ENCODE measurements around the gene ATL3. TPM values are rescaled to one million over a fixed set of nuclear protein-coding genes. Genes with fewer than 3 reads are reported as not detected.

ATL3 gene
- total and polyA plus RNA-seq, 2 of the 4 experiments (the other 2 are of a cell fraction): 19.9 to 131 TPM

DNA sequence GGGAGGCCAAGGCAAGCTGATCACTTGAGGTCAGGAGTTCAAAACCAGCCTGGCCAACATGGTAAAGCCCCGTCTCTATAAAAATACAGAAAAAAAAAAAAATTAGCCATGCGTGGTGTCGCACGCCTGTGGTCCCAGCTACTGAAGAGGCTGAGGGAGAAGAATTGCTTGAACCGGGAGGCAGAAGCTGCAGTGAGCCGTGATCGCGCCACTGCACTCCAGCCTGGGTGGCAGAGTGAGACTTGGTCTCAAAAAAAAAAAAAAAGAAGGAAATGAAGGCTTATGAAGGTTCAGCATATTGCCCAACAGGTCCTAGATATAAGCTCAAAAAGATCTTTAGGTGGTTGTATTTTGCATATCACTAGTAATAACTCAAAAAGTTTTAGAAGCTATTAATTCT, 10.2 kb downstream of the ATL3 start:
- no peak overlapping the region for H4K91ac ChIP-seq (ENCODE audit: insufficient read depth, low read depth, low read length)
- TF ChIP-seq FOS (IDR thresholded peaks at IDR 0.05; ENCODE audit: low read depth, low read length) (no peak), SMC3 (IDR thresholded peaks at IDR 0.05; ENCODE audit: low read depth, low read length) (no peak), MXI1 (IDR thresholded peaks at IDR 0.05; ENCODE audit: borderline replicate concordance, low read depth, low read length) (no peak), CEBPB (IDR thresholded peaks at IDR 0.05; ENCODE audit: low read depth, low read length) (no peak), CHD1 (IDR thresholded peaks at IDR 0.05; ENCODE audit: low read depth, low read length) (no peak), MAFK (IDR thresholded peaks at IDR 0.05; ENCODE audit: low read depth, low read length) (no peak), POLR2A (IDR thresholded peaks at IDR 0.05; ENCODE audit: low read depth, low read length) (no peak), RAD21 (IDR thresholded peaks at IDR 0.05; ENCODE audit: low read length) (no peak), BHLHE40 (IDR thresholded peaks at IDR 0.05; ENCODE audit: low read depth, low read length) (no peak), NFE2L2 (IDR thresholded peaks at IDR 0.05; ENCODE audit: low read depth, low read length) (no peak), RCOR1 (IDR thresholded peaks at IDR 0.05; ENCODE audit: insufficient replicate concordance, low read length) (no peak), MAZ (IDR thresholded peaks at IDR 0.05; ENCODE audit: borderline replicate concordance, low read depth, low read length) (no peak), RFX5 (IDR thresholded peaks at IDR 0.05; ENCODE audit: low read depth, low read length) (no peak)
- TF ChIP-seq, protein P1, sequence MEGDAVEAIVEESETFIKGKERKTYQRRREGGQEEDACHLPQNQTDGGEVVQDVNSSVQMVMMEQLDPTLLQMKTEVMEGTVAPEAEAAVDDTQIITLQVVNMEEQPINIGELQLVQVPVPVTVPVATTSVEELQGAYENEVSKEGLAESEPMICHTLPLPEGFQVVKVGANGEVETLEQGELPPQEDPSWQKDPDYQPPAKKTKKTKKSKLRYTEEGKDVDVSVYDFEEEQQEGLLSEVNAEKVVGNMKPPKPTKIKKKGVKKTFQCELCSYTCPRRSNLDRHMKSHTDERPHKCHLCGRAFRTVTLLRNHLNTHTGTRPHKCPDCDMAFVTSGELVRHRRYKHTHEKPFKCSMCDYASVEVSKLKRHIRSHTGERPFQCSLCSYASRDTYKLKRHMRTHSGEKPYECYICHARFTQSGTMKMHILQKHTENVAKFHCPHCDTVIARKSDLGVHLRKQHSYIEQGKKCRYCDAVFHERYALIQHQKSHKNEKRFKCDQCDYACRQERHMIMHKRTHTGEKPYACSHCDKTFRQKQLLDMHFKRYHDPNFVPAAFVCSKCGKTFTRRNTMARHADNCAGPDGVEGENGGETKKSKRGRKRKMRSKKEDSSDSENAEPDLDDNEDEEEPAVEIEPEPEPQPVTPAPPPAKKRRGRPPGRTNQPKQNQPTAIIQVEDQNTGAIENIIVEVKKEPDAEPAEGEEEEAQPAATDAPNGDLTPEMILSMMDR (conservative IDR thresholded peaks at IDR 0.05; ENCODE audit: low read depth, low read length): no peak
- TF ChIP-seq, protein P2, sequence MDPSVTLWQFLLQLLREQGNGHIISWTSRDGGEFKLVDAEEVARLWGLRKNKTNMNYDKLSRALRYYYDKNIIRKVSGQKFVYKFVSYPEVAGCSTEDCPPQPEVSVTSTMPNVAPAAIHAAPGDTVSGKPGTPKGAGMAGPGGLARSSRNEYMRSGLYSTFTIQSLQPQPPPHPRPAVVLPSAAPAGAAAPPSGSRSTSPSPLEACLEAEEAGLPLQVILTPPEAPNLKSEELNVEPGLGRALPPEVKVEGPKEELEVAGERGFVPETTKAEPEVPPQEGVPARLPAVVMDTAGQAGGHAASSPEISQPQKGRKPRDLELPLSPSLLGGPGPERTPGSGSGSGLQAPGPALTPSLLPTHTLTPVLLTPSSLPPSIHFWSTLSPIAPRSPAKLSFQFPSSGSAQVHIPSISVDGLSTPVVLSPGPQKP (IDR thresholded peaks at IDR 0.05; ENCODE audit: borderline replicate concordance, low read depth, low read length): no peak
- TF ChIP-seq, protein P3, sequence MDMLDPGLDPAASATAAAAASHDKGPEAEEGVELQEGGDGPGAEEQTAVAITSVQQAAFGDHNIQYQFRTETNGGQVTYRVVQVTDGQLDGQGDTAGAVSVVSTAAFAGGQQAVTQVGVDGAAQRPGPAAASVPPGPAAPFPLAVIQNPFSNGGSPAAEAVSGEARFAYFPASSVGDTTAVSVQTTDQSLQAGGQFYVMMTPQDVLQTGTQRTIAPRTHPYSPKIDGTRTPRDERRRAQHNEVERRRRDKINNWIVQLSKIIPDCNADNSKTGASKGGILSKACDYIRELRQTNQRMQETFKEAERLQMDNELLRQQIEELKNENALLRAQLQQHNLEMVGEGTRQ (IDR thresholded peaks at IDR 0.05; ENCODE audit: low read depth, low read length): no peak
- no peak overlapping the region for H2AK9ac ChIP-seq (replicated peaks; ENCODE audit: low read depth, low read length, poor library complexity)
- H2BK5ac ChIP-seq (ENCODE audit: low read depth, low read length, poor library complexity, severe bottlenecking): no peak overlapping the region
- ChIA-PET CTCF (interaction anchor here (0.9 to 1.5 kb wide), 2 partner anchors 9 to 78 kb away, joined by 3 read pairs; no protein-coding TSS in a partner anchor), POLR2A (ENCODE audit: unreplicated experiment) (interaction anchor here (0.6 kb wide), 1 partner anchor 346 kb away, joined by 5 read pairs; no protein-coding TSS in a partner anchor)
- no peak overlapping the region for H3K4ac ChIP-seq (ENCODE audit: low read depth, low read length)
- H2AFZ ChIP-seq (replicated peaks; ENCODE audit: low read length, poor library complexity): no peak overlapping the region
- no peak overlapping the region for H2BK120ac ChIP-seq (ENCODE audit: low read depth, low read length)
- dilution Hi-C loops (cut with HindIII; ENCODE audit: low sequenced_read_pairs, unreplicated experiment) (no loop called here), in situ Hi-C loops (cut with MboI; ENCODE audit: low sequenced_read_pairs) (loop anchor here (25.0 kb wide), 1 partner anchor 774 kb away; the partner anchor contains the start of gene SLC3A2), intact Hi-C loops (cut with micrococcal nuclease) (no loop called here)
- no peak overlapping the region for H3K23ac ChIP-seq (ENCODE audit: low read depth, low read length)
- no peak overlapping the region for H2AK5ac ChIP-seq (ENCODE audit: low read depth, low read length)
- no peak overlapping the region for H2BK15ac ChIP-seq (ENCODE audit: low read depth, low read length)
- no peak overlapping the region for H3K18ac ChIP-seq (ENCODE audit: low read depth, low read length)
- H3K4me3 ChIP-seq (ENCODE audit: insufficient read depth, low read depth, low read length): no peak overlapping the region
- peaks cover 12% of the 10 kb centered on the region for H3K4me1 ChIP-seq (ENCODE audit: control insufficient read depth, insufficient read depth, low read length)
- no peak overlapping the region for H4K5ac ChIP-seq (ENCODE audit: low read depth, low read length)
- no peak overlapping the region for H4K8ac ChIP-seq (ENCODE audit: low read depth in 2 of 2, low read length in 2 of 2)
- H3K36me3 ChIP-seq (ENCODE audit: control insufficient read depth, insufficient read depth, low read length): peaks cover 4% of the 10 kb centered on the region
- no TSS peak for BruUV-seq (replicated peaks)
- no peaks in the 10 kb centered on the region for H3K27me3 ChIP-seq (ENCODE audit: control insufficient read depth, insufficient read depth, low read length)
- H3K27ac ChIP-seq (ENCODE audit: insufficient read depth, low read length): no peak overlapping the region
- peaks cover 59% of the 10 kb centered on the region for H4K20me1 ChIP-seq (ENCODE audit: insufficient read depth, low read length)
- H3K14ac ChIP-seq (replicated peaks; ENCODE audit: low read depth, low read length): no peak overlapping the region
- H2BK20ac ChIP-seq (ENCODE audit: low read depth, low read length): no peak overlapping the region
- no peak overlapping the region for H3K4me2 ChIP-seq (ENCODE audit: low read depth, low read length)
- H3K56ac ChIP-seq (ENCODE audit: extremely low read depth, insufficient read depth, low read length): no peak overlapping the region
- 100% methylated on average over 4 of the region's 8 CpGs; no CpG with 5 or more reads in 1 of the 2 experiments for WGBS, 2 experiments (ENCODE audit: extremely low coverage in 2 of 2, insufficient read length in 1 of 2)
- H3K9ac ChIP-seq (ENCODE audit: low read depth, low read length): no peak overlapping the region
- H3K9me3 ChIP-seq (ENCODE audit: control insufficient read depth, insufficient read depth, low read length): no peaks in the 10 kb centered on the region
- ATAC-seq (ENCODE audit: low read depth) (no peak), DNase-seq (no peak)
- H3K79me1 ChIP-seq (ENCODE audit: low read depth in 1 of 2, low read length in 2 of 2): peaks cover 9 to 66% of the 10 kb centered on the region in 2 experiments
- peaks cover 20% of the 10 kb centered on the region for H3K9me1 ChIP-seq (ENCODE audit: insufficient read depth, low read length)
